Activated T-cell treated with anti-CD3 and anti-CD28 coated beads, Interleukin-2, amount 50 U/mL, for 48 hours (primary cell): ENCODE measurements around the gene ZDHHC22.
A peak's percentile ranks its signal among the peaks of the same experiment; 100 is the strongest.

ENCODE experiments used
- DNase-seq, 2 experiments: peaks; one replicate each; pipeline ENCODE4 v3.0.0-alpha.2; 2020

ZDHHC22 gene

DNA sequence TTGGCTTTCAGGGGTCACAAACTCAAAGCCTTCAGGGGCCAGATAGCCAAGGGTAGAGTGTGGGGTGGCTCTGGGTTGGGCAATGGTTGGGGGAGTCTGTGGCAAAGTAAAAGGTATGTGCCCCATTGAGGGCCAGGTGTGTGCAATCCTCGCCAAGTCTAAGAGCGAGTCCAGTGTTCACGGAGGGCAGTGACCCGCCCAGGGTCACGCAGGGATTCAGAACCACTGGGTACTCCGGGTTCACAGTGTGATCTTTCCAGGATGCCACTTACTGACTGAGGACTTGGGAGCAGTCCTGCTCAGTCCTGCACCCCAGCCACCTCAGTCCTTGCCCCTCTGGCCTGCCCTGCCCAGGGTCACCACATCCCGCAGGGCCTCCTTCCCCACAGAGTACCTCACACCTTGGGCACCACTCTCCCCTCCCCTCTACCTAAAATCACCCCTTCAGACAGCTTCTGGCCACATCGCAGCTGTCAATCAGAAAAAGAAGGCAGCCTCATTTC, 15.7 kb downstream of the ZDHHC22 start:
- DNase-seq = no peak

DNA sequence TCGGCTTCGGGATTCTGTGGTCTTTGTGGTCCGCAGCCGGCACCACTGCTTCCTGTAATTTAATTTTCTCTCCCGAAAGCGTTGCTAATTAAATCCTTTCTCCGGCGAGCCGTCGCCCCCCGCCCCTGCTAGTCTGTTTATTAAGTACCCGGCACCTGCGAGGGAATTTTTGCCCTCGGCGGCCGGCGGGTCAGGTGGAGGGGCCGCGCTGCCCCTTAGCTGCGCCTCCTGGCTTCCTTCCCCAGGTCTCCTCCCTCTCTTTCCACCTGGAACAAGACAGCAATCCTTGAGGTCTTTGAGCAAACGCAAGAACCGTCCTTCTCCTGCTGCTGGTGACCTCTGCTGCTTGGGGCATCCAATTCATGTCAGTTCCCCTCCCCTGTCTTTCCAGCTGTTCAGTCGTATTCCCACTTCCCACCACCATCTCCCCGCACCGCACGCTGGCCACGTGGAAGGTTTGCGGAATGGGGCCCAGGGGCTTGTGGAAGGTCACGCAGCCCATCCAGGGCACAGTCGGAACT, 16.2 kb downstream of the ZDHHC22 start:
- DNase-seq = no peak

DNA sequence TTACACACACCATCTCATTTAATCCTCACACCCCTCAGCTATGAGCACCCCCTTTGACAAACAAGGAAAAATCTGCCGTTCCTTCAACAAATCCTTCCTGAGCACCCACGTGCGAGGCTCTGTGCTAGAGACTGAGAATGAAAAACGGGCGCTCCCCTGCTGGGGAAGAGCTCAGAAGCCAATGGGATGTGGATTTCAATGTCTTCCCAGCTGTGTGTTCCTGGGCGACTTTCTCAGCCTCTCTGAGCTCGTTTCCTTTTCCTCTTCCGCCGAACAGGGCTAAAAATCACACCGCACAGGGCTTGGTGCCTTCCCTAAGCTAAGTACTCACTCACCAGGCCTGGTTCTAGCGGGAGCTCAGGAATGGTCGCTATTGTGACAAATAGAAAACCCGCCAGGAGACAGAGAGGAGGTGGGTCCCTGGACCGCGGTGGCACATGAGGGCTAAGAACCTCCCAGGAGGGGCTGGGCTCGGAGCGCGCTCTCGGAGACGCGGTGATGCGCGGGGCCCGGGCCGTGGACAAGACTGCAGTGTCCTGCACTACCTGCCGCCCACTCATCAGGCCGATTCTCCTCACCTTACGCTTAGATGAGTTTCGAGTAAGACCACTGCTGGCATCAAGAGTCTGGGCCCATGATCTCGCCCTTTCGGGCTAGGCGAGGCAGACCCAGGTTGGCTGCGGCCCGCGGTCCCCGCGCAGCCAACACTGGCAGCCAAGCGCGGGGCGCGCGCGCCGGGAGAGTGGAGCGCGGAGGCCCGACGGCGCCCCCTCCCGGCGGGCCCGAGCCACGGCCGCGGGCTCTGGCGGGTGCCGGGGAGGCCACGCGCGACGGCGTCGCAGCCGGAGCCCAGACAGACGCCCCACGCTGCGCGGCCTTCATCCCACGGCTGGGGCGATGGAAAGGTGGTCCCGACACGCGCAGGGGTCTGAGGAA, 17.0 kb downstream of the ZDHHC22 start:
- peak; percentile 75 to 79 for DNase-seq

DNA sequence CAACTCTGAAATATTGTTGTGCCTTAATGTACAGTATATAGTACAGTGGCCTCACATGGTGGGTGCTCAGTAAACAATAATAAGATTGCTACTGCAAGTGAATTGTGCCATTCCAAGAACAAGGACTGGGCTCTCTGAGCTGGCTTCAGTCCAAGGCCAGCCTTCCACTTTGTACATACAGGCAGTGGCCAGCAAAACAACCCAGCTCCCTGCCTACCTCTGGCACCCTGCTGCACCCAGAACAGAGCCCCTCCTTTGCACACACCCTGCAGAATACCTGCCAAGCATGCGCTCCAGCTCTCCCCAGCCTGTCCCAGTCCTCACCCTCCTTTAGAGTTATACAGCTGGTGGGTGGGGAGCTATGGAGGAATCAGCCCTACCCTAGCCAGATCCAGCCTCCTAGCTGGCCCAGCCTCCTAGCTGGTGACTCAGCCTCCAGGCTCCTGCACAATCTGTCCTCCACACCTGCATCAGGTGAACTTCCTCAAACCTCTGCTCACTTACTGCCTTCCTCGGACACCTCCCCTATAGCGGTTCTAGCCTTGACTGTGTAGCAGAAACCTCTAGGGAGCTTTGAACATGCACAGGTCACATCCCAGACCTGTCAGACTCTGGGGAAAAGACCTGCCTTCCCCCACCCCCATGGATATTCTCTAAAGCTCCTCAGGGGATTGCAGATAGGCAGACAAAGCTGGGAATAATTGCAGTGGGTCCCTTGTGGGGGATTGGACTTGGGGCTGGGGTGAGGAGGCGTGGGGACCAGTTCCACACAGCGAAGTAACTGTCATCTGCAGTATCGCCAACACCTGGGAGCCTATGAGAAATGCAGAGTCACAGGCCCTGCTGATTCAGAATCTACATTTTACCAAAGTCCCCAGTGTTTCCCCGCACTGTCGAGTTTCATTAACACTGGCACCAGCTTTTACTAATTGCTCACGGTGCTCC, 17.9 kb downstream of the ZDHHC22 start:
- no peak for DNase-seq

DNA sequence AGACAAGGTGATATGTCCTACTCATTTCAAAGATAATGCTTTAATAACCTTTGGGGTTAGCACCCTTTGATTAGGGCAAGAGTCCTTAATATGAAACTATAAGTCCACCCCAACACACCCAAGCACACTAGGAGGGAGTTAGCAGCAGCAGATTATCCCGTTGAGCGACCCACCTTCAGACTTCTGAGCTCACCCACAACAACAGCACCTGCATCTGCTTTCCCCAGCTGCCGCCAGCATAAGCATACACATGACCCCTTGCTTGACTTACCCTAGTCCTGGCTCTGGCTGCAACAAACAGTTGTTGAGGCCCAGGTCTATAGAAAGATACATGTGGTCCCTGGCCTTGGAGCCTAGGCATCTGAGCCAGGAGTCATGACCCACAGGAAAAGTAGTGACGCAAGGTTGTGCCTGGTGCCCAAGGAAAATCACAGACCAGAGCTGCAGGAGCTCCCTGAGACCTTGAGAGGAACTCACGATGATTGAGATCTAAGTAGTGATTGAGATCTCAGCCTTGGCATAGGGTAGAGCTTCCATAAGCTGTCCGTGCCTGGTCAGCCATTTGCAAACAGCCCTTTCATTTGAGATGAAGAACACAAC, 19.0 kb downstream of the ZDHHC22 start:
- no peak for DNase-seq

DNA sequence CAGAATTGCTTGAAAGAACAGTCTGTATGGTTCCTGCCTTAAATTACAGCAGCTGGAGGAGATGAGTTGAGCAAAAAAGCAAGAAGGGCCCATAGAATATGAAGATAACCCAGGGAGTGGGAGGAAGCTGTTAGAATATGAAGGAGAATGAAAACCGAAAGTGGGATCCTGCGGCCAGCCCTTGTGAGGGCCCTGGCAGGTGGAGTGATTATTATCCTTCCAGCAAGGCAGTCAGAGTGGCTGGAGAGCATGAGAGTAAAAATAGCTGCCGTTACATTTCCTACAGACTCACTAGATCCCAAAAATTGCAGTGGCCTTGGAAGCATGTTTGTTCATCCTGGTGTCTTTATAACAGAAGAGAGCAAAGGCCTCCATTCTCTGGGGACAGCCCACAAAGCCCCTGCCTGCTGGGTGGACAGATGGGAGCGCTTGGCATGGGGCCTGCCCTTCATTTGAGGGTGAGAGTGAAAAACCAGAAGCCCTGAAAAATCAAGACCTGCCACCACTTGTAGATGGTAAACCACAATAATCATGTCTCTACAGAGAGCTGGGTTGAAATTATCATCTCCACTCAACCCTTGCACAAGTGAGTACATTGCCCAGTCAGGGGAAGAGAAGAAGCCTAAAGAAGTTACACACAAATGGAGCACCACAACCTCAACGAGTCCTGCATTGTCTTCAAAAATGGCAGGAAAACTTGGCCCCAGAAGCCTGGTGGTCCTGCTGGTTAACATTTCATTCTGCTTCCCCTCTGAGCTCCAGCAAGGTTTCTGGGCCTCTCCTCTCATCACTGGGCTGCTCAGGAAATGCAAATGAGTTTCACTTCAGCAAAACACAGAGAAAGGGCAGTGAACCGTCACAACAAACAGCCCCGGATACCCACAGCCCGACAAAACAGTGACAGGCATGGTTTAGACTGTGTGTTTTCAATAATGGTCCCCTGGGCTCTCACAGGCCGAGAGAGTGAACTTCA, 20.5 kb downstream of the ZDHHC22 start:
- DNase-seq = peak; percentile 35 to 44

DNA sequence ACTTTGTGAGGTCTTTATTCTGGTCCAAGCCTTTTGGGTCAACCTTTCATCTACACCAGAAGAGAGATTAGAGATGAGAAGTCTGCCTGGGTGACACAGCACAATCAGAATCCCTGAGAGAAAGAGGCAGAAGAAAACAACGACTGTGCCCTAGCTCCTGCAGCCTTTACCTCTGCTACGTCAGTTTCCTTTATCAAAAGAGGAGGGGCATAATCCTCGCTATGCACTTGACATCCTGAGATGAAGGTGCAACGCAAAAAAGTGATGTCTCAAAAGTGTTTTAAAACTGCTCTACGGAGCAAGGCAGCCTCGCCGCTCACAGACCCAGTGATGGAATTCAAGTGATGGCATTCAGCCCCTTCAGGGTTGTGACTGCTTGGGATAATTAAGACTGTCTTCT, 21.7 kb downstream of the ZDHHC22 start:
- DNase-seq = no peak

DNA sequence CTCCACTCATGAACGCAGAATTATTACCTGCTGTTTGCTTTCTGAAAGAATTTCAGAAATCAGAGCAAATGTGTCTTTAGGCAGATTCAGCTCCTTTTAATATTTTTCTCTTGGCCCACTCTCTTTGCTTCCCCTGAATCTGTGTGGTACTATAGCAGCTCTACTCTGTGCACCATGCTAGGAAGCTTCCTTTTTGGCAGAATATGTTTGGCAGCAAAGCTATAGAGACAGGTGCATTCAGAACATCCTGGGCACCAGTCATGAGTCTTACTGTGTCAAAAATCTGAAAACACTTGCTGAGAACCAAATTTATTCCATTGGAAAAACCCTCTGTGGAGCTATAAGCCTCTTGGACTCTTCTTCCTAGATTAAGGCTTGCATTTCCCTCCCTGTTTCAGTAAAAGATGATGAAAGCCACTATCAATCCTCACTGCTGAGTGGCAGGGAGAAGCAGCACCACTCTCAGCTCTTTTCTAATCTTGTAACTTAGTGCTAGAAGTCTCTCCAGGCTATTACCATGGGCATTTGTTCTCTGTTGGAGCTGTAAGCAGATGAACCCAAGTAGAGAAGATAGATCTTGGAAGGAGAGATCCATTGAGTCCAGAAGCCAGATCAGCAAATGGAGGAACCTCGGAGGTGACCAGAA, 25.3 kb downstream of the ZDHHC22 start:
- DNase-seq = no peak

DNA sequence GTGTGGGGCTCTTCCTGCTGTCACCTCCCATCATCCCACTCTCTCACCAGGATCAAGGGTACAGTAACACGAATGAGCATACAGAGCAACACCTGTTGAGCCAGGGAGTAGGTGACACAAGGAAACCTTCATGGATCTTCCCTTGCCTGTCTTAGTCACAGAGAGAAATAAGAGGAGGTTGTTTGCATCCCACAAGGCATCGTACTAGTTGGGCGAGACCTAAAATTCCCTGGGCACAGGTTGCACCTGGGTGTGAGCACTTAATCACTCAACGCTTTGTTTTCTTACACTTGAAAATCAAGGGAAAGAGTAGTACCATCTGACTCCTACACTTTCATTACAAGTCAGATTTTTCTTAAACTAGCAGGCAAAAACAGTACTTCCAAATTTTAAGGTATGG, 27.0 kb downstream of the ZDHHC22 start:
- no peak for DNase-seq

DNA sequence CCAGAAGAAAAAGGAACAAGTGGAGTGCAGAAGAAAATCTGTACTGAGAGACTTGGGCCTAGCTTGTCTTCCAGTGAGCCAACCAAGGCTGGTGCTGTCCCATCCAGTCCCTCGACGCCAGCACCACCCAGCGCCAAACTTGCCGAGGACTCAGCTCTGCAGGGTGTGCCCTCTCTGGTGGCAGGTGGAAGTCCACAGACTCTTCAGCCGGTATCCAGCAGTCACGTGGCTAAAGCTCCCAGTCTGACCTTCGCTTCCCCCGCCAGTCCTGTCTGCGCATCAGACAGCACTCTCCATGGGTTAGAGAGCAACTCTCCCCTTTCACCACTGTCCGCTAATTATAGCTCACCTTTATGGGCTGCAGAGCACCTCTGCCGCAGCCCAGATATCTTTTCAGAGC, 27.9 kb downstream of the ZDHHC22 start:
- DNase-seq = no peak

DNA sequence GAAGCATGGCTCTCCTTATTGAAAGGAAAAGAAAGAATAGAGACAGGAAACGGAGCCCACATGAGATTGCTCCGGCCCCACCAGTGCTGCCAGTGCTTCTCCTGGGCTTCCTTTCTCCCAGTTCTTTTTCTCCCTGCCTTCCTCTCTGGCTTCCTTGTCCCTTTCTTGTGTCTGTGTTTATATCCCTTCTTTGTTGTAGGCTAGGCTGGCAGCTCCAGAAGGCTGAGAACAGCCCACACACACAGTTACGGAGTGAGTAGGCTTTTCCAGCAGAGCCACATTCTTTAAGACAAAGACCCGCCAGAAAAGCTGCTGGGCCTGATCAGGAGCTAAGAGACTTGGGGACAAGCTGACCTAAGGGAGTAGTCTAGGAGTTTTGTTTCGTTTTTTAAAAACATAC, 30.6 kb downstream of the ZDHHC22 start:
- no peak for DNase-seq

DNA sequence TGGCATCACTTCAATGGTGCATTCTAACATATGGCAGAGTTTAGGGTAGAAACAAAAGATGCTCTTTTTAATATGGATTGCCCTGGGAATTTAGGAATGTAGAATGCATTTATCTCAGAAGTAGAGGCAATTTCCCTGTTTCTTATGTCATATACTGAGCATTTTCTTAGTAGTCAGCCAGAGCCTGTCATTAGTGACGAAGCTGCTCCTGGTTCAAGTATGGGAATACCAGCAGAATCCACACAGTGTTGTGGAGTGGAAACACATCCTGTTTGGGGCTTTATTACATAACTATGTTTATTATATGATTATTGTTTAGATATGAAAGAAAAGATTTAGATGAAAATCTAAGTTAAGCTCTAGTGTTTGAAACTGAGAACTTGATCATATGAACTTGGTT, 31.3 kb downstream of the ZDHHC22 start:
- DNase-seq = no peak

DNA sequence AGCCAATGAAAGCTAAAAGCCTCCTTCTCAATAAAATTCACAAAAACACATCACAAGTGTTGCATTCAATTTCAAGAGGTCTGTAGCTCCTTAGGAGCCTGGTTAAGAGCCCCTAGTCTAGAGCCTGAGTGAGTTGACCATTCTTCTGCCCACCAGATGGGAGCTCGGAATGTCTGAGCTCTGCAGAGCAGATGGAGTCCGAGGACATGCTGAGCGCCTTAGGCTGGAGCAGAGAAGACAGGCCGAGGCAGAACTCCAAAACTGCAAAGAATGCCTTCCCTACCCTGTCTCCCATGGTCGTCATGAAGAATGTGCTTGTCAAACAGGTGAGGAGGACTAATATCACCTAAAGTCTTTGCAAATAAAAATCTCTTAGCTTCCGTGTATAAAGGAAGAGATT, 31.9 kb downstream of the ZDHHC22 start:
- no peak for DNase-seq

DNA sequence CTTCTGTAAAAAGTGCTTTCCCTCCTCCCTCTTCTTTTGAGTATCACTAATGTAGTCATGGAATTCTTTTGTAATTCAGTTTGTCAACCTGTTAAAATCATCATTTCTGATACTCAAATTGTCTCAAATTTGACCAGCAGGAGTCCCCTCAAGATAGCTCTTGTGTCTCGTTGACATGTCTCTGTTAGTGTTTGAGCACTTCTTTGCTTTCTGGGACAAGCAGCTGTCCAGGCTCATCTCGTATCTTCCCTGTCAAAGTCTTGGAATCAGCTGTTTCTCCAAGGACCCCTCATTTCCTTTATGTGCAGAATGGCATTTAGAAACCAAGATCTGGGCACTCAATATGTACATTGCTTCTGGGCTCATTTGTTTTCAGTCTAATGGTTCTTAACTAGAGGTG, 32.8 kb downstream of the ZDHHC22 start:
- DNase-seq = no peak

DNA sequence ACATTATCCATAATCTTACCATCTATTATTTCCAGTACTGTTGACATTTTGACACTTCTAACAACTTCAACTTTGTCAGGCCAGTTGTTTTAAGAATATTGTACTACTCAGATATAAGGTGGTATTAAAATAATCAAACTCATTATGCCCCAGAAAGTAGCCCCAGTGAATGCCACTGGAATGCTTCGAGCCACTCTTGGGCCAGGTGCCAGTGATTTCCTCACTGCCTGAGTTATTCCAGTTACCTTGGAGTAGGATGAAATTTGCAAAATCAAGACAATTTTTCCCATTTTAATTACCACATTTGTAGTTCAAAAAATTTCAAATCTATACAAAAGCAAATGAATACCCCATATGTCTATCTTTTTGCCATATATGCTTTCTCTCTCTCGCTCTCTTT, 34.4 kb downstream of the ZDHHC22 start:
- DNase-seq = no peak

DNA sequence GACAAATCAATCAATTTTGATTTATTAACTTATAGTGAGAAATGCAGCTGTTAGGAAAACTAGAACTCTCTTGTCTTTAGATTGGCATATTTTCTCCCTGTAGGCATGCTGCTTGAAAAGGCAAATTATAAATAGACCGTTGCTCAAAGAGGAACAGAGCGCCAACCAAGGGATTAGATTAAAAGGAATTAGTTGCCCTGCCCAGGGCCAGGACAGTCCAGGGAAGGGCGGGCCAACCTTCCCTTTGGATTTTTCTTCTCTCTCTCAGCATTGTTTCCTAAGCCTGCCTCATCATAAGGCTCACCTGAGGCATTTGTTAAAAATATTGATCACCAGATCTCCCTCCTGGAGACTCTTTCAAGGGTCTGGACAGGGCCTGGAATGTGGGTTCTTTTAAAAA, 34.9 kb downstream of the ZDHHC22 start:
- DNase-seq = no peak

DNA sequence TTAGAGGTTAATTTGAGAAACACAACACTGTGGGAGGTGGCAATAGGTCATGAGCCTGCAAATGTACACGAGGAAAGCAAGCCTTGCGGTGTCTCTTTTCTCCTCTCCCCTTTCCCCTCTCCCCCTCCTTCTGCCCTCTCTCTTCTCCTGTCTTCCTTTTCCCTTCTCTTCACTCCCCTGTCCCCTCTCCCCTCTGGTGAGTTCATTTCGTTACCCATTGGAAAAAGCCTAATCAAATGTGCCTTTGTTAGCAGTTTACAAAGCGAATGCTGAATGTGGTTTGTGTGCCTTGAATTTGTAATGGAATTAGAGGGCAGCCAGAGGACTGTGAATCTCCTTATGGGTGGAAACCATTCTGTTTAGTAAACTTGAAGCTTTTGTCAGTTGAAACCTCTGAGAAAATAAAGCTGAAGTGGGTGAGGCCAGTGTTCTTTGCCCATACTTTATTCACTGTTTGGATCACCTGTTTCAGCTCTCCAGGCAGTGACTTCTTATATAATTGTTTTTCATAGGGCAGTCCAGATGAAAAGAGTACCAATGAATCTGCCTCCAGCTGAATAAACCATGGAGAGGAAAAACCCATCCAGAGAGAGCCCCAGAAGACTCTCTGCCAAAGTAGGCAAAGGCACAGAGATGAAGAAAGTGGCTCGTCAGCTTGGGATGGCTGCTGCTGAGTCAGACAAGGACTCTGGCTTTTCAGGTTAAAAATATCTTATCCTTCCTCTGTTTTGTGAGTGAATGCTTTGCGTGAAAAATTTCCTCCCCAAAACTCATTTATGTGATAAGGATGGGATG, 36.2 kb downstream of the ZDHHC22 start:
- DNase-seq = no peak

DNA sequence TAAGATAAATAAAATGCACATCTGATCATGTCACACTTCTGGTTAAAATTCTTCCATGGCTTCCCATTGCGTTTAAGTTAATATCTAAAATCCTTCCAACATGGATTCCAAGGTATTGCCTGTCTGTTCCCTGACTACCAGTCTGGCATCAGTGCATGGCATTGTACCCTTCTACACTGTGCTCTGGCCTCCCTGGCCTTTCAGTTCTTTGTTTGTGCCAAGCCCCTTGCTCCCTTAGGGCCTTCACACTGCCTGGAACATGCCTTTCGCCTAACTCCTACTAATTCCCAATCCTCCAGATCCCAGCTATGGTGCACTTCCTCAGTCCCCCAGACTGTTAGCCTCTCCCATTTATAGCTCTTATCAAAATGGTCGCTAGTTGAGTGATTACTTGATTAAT, 37.2 kb downstream of the ZDHHC22 start:
- no peak for DNase-seq

DNA sequence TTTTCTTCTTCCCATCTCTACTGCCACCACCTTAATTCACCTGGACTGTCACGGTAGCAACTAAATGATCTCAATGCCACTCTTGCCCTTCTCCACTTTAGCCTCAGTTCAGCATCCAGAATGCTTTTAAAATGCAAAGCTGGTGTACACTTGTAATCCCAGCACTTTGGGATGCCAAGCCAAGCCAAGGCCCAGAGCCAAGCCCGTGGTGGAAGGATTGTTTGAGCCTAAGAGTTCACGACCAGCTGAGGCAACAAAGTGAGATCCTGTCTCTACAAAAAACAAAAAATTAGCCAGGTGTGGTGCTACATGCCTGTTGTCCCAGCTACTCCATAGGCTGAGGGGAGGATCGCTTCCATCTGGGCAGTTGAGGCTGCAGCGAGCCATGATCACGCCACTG, 37.6 kb downstream of the ZDHHC22 start:
- DNase-seq = no peak

DNA sequence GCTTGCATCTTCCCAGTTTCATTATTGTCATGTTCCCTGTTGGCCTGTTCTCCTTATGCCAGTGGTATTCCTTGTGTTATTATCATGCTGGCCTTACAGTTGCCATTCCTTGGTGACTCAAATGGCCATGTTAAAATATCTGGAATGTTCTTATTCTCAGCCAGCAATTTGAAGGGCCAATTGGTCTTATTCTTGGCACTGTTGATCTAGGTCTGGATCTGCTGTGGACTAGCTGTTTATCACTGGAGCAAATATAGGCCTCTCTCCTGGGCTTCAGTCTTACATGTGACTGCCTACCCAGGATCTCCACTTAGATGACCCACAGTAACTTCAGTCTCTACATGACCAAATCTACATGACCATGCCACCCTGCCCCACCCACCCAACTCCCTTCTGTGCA, 38.1 kb downstream of the ZDHHC22 start:
- no peak for DNase-seq
